Stimulated activated CD4-positive, alpha-beta T cell treated with anti-CD3 and anti-CD28 coated beads, TNF-alpha, amount 100 ng/mL, for 1 hour (primary cell): ENCODE results near the gene RAD18.

Experiments
- DNase-seq, 3 donors: peaks; one replicate each; pipeline ENCODE4 v3.0.0-alpha.2; 2020; ENCODE audit warnings: low read depth in 3 of 3, low spot score in 1 of 3

Gene RAD18

DNA sequence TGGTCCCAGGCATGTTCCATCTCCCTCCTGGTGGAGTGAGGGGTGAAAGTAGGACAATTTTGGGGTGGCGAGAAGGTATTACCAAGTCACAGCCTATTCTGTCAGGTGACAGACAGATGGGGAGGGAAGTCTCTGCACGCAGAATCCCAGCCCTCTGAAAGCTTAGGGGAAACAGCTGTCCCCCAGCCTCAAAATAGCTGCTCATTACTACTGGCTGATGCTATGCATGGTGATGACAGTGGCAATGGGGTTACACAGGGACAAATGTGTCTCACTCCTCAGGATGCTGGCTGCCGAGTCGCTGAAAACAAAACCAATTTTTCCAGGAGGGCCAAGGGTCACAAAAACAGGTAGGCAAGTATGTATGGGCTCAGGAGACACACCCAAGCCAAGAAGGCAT is 125.0 kb downstream of the RAD18 start:
- DNase-seq, result no peak

GRCh38 chr3:8837162-8837561 is 126.1 kb downstream of the RAD18 start:
- no peak for DNase-seq

- DNase-seq, result no peak
Measured at GRCh38 chr3:8836096-8836495, 127.2 kb downstream of the RAD18 start.

GRCh38 chr3:8835385-8835784 is 127.9 kb downstream of the RAD18 start:
- DNase-seq, result no peak

GRCh38 chr3:8834974-8835373 is 128.3 kb downstream of the RAD18 start:
- DNase-seq, result no peak

GRCh38 chr3:8827641-8828040 is 135.6 kb downstream of the RAD18 start:
- DNase-seq, result no peak
